Omental fat pad (tissue), 4 donors: ENCODE data around the gene SEMA4B. TPM values are rescaled to one million over a fixed set of nuclear protein-coding genes. Genes with fewer than 3 reads are reported as not detected.

Source experiments
- ATAC-seq: fragments of 150-250 bp; one replicate; pipeline ENCODE4 v1.9.1; 2016; ENCODE audit warnings: mild to moderate bottlenecking, moderate library complexity; ENCODE audit not compliant: low FRiP score
- DNase-seq: peaks from one replicate; pipeline ENCODE4 v3.0.0-alpha.2; 2019; ENCODE audit warnings: low spot score
- total RNA-seq, 4 donors: library from RNA; depleted of rRNA; stranded (reverse); fragments of >200 nt; gene quantifications; one replicate each; pipeline ENCODE4 v1.1.0, GENCODE V29; 2016
- TF ChIP-seq, protein P1 (sequence below), 3 donors: fragments of 450-650 bp; IDR thresholded peaks; one replicate each; pipeline ENCODE4 v1.5.1; 2016 to 2017; ENCODE audit warnings: antibody characterized with exemption in 3 of 3, mild to moderate bottlenecking in 3 of 3, moderate library complexity in 2 of 3

SEMA4B gene
- total RNA-seq, 4 donors from 2014 or later = 9.3 to 24.4 (median 17.6) TPM

DNA sequence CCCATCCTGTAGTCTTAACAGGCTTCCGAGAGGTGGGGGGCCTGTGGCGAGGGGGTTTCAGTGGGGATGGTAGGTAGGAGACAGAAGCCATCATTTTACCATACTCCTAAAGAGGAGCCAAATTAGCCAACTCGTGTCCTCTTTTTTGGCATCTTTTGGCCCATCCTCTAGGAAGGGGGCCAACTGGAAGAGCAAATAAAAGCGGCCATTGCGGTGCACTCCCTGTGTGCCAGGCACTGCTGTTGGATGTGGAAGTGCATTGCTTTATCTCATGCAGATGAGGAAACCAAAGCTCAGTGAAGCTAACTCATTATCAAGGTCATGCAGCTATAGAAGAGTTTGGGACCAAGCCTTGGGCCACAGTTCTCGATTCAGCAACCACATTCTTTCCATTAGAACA is 6.1 kb downstream of the SEMA4B start:
- TF ChIP-seq, protein P1, sequence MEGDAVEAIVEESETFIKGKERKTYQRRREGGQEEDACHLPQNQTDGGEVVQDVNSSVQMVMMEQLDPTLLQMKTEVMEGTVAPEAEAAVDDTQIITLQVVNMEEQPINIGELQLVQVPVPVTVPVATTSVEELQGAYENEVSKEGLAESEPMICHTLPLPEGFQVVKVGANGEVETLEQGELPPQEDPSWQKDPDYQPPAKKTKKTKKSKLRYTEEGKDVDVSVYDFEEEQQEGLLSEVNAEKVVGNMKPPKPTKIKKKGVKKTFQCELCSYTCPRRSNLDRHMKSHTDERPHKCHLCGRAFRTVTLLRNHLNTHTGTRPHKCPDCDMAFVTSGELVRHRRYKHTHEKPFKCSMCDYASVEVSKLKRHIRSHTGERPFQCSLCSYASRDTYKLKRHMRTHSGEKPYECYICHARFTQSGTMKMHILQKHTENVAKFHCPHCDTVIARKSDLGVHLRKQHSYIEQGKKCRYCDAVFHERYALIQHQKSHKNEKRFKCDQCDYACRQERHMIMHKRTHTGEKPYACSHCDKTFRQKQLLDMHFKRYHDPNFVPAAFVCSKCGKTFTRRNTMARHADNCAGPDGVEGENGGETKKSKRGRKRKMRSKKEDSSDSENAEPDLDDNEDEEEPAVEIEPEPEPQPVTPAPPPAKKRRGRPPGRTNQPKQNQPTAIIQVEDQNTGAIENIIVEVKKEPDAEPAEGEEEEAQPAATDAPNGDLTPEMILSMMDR (IDR thresholded peaks at IDR 0.05) = no peak
- no peak for ATAC-seq
- DNase-seq = no peak

DNA sequence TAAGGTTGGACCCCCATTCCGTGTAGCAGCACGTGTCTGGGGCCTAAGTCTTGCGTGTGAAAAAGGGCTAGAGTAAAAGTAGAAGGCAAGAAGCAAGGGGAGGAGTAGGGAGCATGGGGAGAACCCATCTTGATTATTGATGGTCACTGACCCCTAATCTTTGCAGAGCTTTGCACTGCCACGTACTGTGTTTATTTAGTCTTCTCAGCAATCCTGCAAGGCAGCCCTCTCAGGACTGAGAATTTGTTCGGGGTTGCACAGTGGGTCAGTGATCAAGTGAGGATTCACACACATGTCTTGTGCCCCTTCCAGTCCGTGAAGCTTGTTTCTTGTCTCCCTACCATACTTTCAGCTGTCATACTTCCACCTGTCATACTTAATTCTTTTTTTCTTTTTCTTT is 7.2 kb downstream of the SEMA4B start:
- no peak for ATAC-seq
- DNase-seq = no peak
- TF ChIP-seq, protein P1 (IDR thresholded peaks at IDR 0.05) = no peak

DNA sequence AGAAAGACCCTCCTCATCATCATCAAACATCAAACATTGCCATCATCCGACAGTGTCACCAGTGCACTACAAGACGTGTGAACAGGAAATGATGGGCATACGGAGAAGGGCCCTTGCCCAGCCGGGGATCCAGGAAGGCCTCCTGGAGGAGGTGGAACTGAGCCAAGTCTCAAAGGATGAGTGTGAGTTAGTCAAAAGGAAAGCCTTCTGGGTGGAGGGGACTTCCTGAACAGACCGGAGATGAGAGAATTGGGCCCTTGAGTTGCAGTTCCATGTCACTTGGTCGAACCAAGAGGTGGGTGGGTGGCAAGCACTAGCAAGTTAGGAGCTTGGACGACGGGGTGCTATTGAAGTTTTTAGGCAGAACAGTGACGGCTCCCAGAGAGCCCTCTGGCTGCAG is 8.5 kb downstream of the SEMA4B start:
- DNase-seq (no peak), ATAC-seq (no peak)

DNA sequence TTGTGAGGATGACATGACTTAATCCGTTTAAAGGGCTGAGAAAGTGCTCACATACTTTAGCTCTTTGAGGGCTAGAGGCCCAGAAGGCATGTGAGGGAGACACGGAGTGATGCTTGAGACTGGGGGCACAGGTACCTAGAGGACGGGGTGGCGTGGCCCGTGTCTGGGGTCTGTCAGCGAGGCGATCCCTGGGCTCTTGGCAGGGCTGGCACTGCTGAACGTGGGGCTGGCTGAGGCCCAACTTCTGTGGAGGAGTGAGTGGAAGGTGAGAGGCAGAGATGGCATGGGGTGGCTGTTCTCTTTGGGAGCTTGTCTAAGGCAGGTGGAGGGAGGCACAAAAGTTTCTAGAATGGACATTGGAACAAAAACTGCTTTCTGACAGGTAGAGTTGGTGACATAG is 9.5 kb downstream of the SEMA4B start:
- TF ChIP-seq, protein P1 (IDR thresholded peaks at IDR 0.05) = no peak
- no peak for DNase-seq
- ATAC-seq = no peak

More for the DNA sequence above, 8.5 kb downstream of the SEMA4B start:
- TF ChIP-seq, protein P1 (IDR thresholded peaks at IDR 0.05) = no peak

DNA sequence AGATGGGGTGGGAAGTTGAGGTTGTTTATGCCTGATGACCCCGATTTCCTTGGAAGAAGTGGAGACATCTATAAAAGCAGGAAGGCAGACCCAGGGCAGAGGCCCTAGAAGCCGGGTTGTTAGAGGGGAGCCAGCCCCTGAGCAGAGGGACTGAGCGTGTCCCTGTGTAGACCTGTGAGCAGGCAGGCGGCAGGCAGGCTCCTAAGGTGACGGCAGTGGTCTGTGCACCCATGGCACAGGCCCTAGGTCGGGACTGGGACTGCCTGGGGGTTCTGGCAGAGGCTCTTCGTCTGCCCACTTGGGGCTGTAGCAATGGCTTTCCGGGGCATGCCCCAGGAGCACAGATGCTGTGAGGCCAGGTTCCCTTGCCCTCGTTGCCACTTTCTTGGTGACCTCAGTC is 9.9 kb downstream of the SEMA4B start:
- ATAC-seq (no peak), DNase-seq (no peak)
- TF ChIP-seq, protein P1 (IDR thresholded peaks at IDR 0.05) = no peak

DNA sequence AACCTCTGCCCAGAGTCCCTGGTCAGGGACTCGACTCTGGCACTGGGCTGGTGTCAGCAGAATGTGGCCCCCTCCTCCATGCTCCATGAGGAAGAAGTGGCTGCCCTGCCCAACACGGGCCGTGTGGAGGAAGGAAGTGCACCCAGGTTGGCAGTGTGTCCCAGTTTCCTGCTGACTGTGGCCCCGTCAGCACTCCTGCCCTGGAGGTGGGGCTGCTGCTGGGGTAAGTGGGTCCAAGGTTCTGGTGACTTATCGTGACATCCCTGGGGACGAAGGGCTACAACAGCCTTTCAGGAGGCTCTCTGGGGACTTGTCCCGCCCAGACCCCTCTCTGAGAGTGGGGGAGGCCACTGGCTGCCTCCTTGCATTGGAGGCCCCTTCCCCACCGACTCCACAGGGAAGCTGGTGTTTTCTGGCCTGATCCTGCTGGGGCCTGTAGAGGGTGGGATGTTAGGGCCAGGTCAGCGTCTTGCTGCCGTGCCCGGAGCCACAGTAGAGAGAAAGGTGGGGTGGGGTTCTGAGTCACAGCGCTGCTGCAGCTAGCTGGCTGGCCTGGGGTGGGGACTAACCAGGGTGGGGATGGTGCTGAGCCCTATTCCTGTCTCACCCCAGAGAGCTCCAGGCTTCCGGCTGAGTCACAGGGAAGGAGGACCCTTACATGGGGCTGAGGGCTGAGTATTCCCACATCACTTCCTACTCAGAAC is 10.5 kb downstream of the SEMA4B start:
- TF ChIP-seq, protein P1 (IDR thresholded peaks at IDR 0.05) = no peak
- no peak for DNase-seq
- ATAC-seq = peak; percentile 53
